HG02884 (cell line): ENCODE data around the gene DHRSX.
"Not testable (repeated sequence)": the region's sequence is repeated elsewhere in the genome, so short reads cannot be mapped to it uniquely, and the experiment has no call there.

Experiments
- ATAC-seq: cut with Tn5 transposase; IDR thresholded peaks from one replicate; pipeline ENCODE4 v1.9.1; 2021; ENCODE audit warnings: mild to moderate bottlenecking, moderate library complexity; ENCODE audit not compliant: unreplicated experiment

DHRSX gene

GRCh38 chrX:2398064-2398656 is 102.6 kb downstream of the DHRSX start:
- ATAC-seq, result no peak

- ATAC-seq, result no peak
These were observed 103.3 kb downstream of the DHRSX start for GRCh38 chrX:2397229-2398063.

GRCh38 chrX:2395261-2395992 is 105.3 kb downstream of the DHRSX start:
- ATAC-seq, result no peak

DNA sequence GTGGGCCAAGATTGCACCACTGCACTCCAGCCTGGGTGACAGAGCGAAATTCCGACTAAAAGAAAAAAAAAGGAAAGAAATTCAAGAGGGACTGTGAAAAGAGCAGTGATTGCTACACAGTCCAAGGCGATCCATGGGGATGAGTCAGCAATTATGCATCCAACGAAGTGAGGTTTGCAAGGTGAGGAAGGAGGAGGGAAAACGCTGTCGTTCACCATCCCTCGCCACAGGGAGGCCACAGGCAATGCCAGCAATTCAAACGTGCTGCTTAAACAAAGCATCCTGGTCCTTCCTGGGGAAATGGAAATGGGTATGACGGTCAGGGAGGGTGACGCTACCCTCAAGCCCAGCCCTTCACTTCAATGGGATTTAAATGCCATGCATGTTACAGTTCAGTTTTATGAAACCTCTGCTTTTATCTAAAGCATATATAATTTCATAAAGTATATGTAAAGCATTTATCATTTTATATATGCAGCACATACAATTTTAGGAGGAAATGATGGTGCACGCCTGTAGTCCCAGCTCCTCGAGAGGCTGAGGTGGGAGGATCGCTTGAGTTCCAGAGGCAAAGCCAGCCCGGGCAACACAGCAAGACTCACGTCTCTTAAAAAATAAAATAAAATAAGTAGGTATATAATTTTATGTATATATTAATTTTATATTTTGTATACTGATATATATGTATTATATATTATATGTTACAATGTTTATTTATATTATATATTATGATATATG is 108.7 kb downstream of the DHRSX start:
- ATAC-seq, result no peak

DNA sequence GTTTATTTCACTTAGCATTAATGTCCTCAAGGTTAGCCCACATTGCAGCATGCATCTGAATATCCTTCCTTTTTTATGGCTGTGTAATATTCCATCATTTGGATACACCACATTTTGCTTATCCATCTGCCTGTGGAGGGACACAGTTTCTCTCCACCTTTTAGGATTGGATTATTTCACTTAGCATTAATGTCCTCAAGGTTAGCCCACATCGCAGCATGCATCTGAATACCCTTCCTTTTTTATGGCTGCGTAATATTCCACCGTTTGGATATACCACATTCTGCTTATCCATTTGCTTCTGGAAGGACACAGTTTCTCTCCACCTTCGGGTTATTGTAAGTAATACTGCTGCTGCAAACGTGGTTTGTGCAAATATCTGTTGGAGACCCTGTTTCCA is 110.0 kb downstream of the DHRSX start:
- ATAC-seq, result no peak

- not testable (repeated sequence) for ATAC-seq
These were observed 111.0 kb downstream of the DHRSX start for GRCh38 chrX:2389731-2390130.

- ATAC-seq, result no peak
These were observed 111.5 kb downstream of the DHRSX start for GRCh38 chrX:2389324-2389723.

GRCh38 chrX:2388669-2389068 is 112.1 kb downstream of the DHRSX start:
- ATAC-seq, result no peak

- no peak for ATAC-seq
These were observed 113.0 kb downstream of the DHRSX start for GRCh38 chrX:2387614-2388239.

GRCh38 chrX:2385224-2385623 is 115.6 kb downstream of the DHRSX start:
- ATAC-seq, result no peak

DNA sequence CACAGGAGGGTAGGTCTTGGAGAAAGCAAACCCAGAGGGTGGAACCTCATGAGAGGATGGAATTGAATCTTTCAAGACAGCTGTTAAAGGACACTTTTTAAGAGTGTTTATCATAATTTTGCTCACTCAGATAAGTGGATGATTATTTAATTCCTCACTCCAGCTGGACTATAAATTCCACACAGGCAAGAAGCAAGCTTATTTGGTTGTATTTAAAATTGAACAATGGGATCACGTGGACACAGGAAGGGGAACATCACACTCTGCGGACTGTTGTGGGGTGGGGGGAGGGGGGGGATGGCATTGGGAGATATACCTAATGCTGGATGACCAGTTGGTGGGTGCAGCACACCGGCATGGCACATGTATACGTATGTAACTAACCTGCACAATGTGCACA is 116.3 kb downstream of the DHRSX start:
- no peak for ATAC-seq

DNA sequence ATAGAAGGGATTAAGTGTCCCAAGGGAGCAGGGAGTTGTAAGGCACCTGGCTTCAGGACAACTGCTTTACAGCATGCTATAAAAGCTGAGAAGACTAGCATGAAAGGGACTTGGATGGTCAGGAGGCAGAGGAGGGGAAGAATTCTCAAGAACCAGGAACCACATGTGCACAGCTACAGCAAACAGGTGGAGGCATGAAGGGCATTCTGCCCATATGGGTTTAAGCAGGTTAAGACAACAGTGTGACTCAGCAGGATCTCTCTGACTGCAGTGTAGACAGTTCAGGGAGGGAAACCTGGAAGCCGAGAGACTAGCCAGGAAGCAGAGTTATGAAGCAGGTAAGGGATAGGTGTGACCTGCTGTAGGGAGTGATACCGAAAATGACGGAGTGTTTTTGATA is 117.0 kb downstream of the DHRSX start:
- ATAC-seq, result no peak

- ATAC-seq, result no peak
These were observed 117.6 kb downstream of the DHRSX start for GRCh38 chrX:2383144-2383543.

GRCh38 chrX:2382433-2383048 is 118.2 kb downstream of the DHRSX start:
- ATAC-seq, result not testable (repeated sequence)

DNA sequence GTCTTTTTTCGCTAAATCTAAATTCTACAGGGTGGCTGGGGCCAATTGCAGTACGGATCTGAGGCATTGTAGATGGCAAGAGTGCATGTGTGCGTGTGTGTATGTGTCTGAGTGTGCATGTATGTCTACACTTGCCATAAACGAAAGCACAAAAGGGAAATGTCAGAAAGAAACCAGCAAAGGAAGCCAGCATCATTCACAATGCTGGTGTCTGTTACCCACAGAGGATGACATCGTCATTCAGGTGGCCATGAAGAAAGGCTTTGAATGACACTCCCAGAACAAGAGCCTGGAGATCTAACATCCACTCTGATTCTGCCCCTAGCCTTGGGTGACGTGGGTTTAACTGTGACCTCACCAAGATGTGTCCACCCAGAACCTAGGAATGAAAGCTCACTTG is 124.6 kb downstream of the DHRSX start:
- ATAC-seq, result no peak

- ATAC-seq, result no peak
These were observed 126.7 kb downstream of the DHRSX start for GRCh38 chrX:2374086-2374485.

- ATAC-seq, result no peak
These were observed 127.2 kb downstream of the DHRSX start for GRCh38 chrX:2373615-2374014.

DNA sequence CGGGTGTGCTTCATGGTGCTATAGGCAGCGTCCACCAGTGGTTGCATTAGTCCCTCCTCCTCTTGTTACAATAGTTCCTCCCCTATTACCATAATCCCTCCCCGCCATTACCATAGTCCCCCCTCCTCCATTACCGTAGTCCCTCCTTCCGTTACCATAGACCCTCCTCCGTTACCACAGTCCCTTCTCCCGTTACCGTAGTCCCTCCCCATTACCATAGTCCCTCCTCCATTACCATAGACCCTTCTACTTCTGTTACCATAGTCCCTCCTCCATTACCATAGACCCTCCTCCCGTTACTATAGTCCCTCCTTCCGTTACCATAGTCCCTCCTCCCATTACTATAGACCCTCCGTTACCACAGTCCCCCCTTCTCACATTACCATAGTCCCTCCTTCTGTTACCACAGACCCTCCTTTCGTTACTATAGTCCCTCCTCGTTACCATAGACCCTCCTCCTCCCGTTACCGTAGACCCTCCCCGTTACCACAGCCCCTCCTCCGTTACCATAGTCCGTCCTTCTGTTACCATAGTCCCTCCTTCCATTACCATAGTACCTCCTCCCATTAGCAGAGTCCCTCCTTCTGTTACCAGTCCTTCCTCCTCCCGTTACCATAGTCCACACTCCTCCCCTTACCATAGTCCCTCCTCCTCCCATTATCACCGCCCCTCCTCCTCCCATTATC is 129.6 kb downstream of the DHRSX start:
- no peak for ATAC-seq

GRCh38 chrX:2370456-2370855 is 130.3 kb downstream of the DHRSX start:
- no peak for ATAC-seq

GRCh38 chrX:2369206-2369605 is 131.6 kb downstream of the DHRSX start:
- no peak for ATAC-seq
